ENCODE results near the gene CDH19. TPM values are rescaled to one million over a fixed set of nuclear protein-coding genes. Genes with fewer than 3 reads are reported as not detected.

The CDH19 gene
- total RNA-seq, 4 donors from 2014 or later, result 0.25 to 1.5 (median 1.2) TPM

- Histone ChIP-seq H3K9me3 (no peaks in the 10 kb centered on the region), H3K27ac (no peak overlapping the region), H3K36me3 (no peaks in the 10 kb centered on the region), H3K4me1 (no peaks in the 10 kb centered on the region), H3K4me3 (no peak overlapping the region), H3K27me3 (no peaks in the 10 kb centered on the region)
- intact Hi-C loops (cut with DNase I; ENCODE audit: low total_unique reads) (no loop called here), in situ Hi-C loops (cut with MboI; ENCODE audit: low sequenced_read_pairs in 4 of 4) (no loop called here)
- DNase-seq (no peak), ATAC-seq (no peak)
- TF ChIP-seq POLR2A (IDR thresholded peaks at IDR 0.05) (no peak), CTCF (IDR thresholded peaks at IDR 0.05 in 4 of 5, conservative IDR thresholded peaks at IDR 0.05 in 1 of 5) (no peak)
These were observed 93.4 kb downstream of the CDH19 start for GRCh38 chr18:66510357-66511045.

GRCh38 chr18:66508937-66509336, 95.0 kb downstream of the CDH19 start:
- Histone ChIP-seq H3K36me3 (no peaks in the 10 kb centered on the region), H3K9me3 (no peaks in the 10 kb centered on the region), H3K4me3 (no peak overlapping the region), H3K27ac (no peak overlapping the region), H3K27me3 (no peaks in the 10 kb centered on the region), H3K4me1 (no peaks in the 10 kb centered on the region)
- intact Hi-C loops (cut with DNase I; ENCODE audit: low total_unique reads) (no loop called here), in situ Hi-C loops (cut with MboI; ENCODE audit: low sequenced_read_pairs in 4 of 4) (no loop called here)
- DNase-seq, result no peak
- no peak for TF ChIP-seq CTCF (IDR thresholded peaks at IDR 0.05 in 4 of 5, conservative IDR thresholded peaks at IDR 0.05 in 1 of 5)
- no peak for TF ChIP-seq POLR2A (IDR thresholded peaks at IDR 0.05)
- no peak for ATAC-seq

GRCh38 chr18:66506178-66506577, 97.7 kb downstream of the CDH19 start:
- no peak for ATAC-seq

GRCh38 chr18:66497351-66497750, 106.5 kb downstream of the CDH19 start:
- intact Hi-C loops (cut with DNase I; ENCODE audit: low total_unique reads) (loop anchor here (5.0 kb wide), 1 partner anchor 770 kb away; no protein-coding TSS in a partner anchor), in situ Hi-C loops (cut with MboI; ENCODE audit: low sequenced_read_pairs in 4 of 4) (loop anchor here in 1 of 4 donors (25.0 kb wide), 1 partner anchor 90 kb away; no protein-coding TSS in a partner anchor)
- H3K36me3 ChIP-seq, result no peaks in the 10 kb centered on the region
- H3K9me3 ChIP-seq, result no peaks in the 10 kb centered on the region
- no peak for TF ChIP-seq POLR2A (IDR thresholded peaks at IDR 0.05)
- TF ChIP-seq CTCF (IDR thresholded peaks at IDR 0.05 in 4 of 5, conservative IDR thresholded peaks at IDR 0.05 in 1 of 5), result no peak
- H3K4me1 ChIP-seq, result no peaks in the 10 kb centered on the region
- no peaks in the 10 kb centered on the region for H3K27me3 ChIP-seq
- ATAC-seq, result no peak
- no peak overlapping the region for H3K27ac ChIP-seq
- no peak overlapping the region for H3K4me3 ChIP-seq
- no peak for DNase-seq

More at GRCh38 chr18:66506178-66506577, 97.7 kb downstream of the CDH19 start:
- Histone ChIP-seq H3K36me3 (no peaks in the 10 kb centered on the region), H3K4me1 (no peaks in the 10 kb centered on the region), H3K27me3 (no peaks in the 10 kb centered on the region), H3K27ac (no peak overlapping the region), H3K4me3 (no peak overlapping the region), H3K9me3 (no peaks in the 10 kb centered on the region)
- TF ChIP-seq CTCF (IDR thresholded peaks at IDR 0.05 in 4 of 5, conservative IDR thresholded peaks at IDR 0.05 in 1 of 5) (no peak), POLR2A (IDR thresholded peaks at IDR 0.05) (no peak)
- in situ Hi-C loops (cut with MboI; ENCODE audit: low sequenced_read_pairs in 4 of 4) (no loop called here), intact Hi-C loops (cut with DNase I; ENCODE audit: low total_unique reads) (no loop called here)
- no peak for DNase-seq

All from gastrocnemius medialis (tissue), 4 donors.